H1 (cell line): ENCODE results near the gene PRKAA1. TPM values are rescaled to one million over a fixed set of nuclear protein-coding genes. Genes with fewer than 3 reads are reported as not detected.

Source experiments
- RAD21 ChIP-seq, 2 experiments: IDR thresholded peaks in 1 of 2; conservative IDR thresholded peaks in 1 of 2; 2 replicates each; pipeline ENCODE4 v1.6.1; 2011; ENCODE audit warnings: low read depth in 2 of 2, low read length in 2 of 2, improper control_type of control experiment in 1 of 2, inconsistent platforms in 1 of 2, mild to moderate bottlenecking in 1 of 2, moderate library complexity in 1 of 2
- RFX5 ChIP-seq: IDR thresholded peaks from 2 replicates; pipeline ENCODE4 v1.6.1; 2011; ENCODE audit warnings: low read depth, low read length, improper control_type of control experiment, borderline replicate concordance
- polyA plus RNA-seq, 7 experiments: library from polyadenylated mRNA; depleted of rRNA in 3 of 7; stranded (reverse) in 5 of 7; unstranded in 2 of 7; fragments of >200 nt in 5 of 7; fragments of 200-250 nt in 2 of 7; gene quantifications; 1 replicate in 5 of 7; 2 replicates in 1 of 7; 4 replicates in 1 of 7; pipeline versions ENCODE4 v1.2.1 to v1.2.3, GENCODE V29; 2011 to 2013; ENCODE audit warnings: missing spikeins in 2 of 7, mixed read lengths in 2 of 7
- total RNA-seq: library from RNA; stranded (reverse); fragmentation: NEBNext Ultra II Directional; extraction: Animal tissue kit (Norgen Biotek cat#: 25700); gene quantifications from 2 replicates; pipeline ENCODE4 v1.2.1, GENCODE V29; 2021
- TF ChIP-seq, protein P1 (sequence below), 3 experiments: IDR thresholded peaks; 1 replicate in 2 of 3; 2 replicates in 1 of 3; pipeline versions ENCODE4 v1.5.1 to v1.6.1; 2011; ENCODE audit warnings: low read length in 3 of 3, mild to moderate bottlenecking in 3 of 3, inconsistent platforms in 2 of 3, low read depth in 1 of 3, moderate library complexity in 1 of 3; ENCODE audit not compliant: insufficient read depth in 1 of 3; ENCODE audit errors: control extremely low read depth in 1 of 3

The PRKAA1 gene
- total and polyA plus RNA-seq, 2 of the 8 experiments (the other 6 are each of a cell fraction or from before 2014, with no cell fraction given), result 10.4 to 33.1 TPM

DNA sequence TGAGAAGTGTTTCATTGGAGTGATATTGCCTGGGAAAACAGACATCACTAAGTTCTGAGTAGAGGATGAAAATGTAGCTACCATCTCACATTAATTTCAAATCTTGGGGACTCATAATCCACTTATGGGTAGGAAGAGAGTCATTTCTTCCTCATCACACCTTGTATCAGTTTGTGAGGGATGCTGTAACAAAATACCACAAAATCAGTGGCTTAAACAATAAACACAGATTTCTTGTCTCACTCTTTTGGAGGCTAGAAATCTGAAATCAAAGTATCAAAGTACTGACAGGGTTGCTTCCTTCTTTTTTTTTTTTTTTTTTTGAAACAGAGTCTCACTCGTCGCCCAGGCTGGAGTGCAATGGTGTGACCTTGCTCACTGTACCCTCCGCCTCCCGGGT, 46.4 kb upstream of the PRKAA1 start (continued):
- TF ChIP-seq, protein P1, sequence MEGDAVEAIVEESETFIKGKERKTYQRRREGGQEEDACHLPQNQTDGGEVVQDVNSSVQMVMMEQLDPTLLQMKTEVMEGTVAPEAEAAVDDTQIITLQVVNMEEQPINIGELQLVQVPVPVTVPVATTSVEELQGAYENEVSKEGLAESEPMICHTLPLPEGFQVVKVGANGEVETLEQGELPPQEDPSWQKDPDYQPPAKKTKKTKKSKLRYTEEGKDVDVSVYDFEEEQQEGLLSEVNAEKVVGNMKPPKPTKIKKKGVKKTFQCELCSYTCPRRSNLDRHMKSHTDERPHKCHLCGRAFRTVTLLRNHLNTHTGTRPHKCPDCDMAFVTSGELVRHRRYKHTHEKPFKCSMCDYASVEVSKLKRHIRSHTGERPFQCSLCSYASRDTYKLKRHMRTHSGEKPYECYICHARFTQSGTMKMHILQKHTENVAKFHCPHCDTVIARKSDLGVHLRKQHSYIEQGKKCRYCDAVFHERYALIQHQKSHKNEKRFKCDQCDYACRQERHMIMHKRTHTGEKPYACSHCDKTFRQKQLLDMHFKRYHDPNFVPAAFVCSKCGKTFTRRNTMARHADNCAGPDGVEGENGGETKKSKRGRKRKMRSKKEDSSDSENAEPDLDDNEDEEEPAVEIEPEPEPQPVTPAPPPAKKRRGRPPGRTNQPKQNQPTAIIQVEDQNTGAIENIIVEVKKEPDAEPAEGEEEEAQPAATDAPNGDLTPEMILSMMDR (IDR thresholded peaks at IDR 0.05; ENCODE audit: control extremely low read depth in 1 of 3, insufficient read depth in 1 of 3, low read depth in 1 of 3, low read length in 3 of 3), result no peak
- no peak for TF ChIP-seq RAD21 (IDR thresholded peaks at IDR 0.05 in 1 of 2, conservative IDR thresholded peaks at IDR 0.05 in 1 of 2; ENCODE audit: low read depth in 2 of 2, low read length in 2 of 2)
- TF ChIP-seq RFX5, result no peak
